SK-N-SH (cell line): ENCODE data around the gene ARID1B.

Experiments
- CHD2 ChIP-seq: fragments of 150-350 bp; IDR thresholded peaks from 2 replicates; pipeline ENCODE4 v1.6.1; 2018; ENCODE audit warnings: low read length; ENCODE audit not compliant: partially characterized antibody
- CTCF ChIP-seq: fragments of 200-600 bp; sonication (generic); IDR thresholded peaks from 2 replicates; pipeline ENCODE4 v1.6.1; 2017; ENCODE audit warnings: antibody characterized with exemption, mild to moderate bottlenecking, moderate library complexity
- EP300 ChIP-seq, 2 experiments: IDR thresholded peaks; 2 replicates each; pipeline versions ENCODE4 v1.4.0 to v1.6.1; 2012; ENCODE audit warnings: borderline replicate concordance in 1 of 2, low read depth in 1 of 2, low read length in 1 of 2
- RAD21 ChIP-seq: IDR thresholded peaks from 2 replicates; pipeline ENCODE4 v1.6.1; 2012; ENCODE audit warnings: mild to moderate bottlenecking, low read length
- RCOR1 ChIP-seq: fragments of 150-350 bp; IDR thresholded peaks from 2 replicates; pipeline ENCODE4 v1.6.1; 2017; ENCODE audit warnings: antibody characterized with exemption, low read length
- SMC3 ChIP-seq: IDR thresholded peaks from 2 replicates; pipeline ENCODE4 v1.6.1; 2012; ENCODE audit warnings: low read depth, low read length, improper control_type of control experiment

DNA sequence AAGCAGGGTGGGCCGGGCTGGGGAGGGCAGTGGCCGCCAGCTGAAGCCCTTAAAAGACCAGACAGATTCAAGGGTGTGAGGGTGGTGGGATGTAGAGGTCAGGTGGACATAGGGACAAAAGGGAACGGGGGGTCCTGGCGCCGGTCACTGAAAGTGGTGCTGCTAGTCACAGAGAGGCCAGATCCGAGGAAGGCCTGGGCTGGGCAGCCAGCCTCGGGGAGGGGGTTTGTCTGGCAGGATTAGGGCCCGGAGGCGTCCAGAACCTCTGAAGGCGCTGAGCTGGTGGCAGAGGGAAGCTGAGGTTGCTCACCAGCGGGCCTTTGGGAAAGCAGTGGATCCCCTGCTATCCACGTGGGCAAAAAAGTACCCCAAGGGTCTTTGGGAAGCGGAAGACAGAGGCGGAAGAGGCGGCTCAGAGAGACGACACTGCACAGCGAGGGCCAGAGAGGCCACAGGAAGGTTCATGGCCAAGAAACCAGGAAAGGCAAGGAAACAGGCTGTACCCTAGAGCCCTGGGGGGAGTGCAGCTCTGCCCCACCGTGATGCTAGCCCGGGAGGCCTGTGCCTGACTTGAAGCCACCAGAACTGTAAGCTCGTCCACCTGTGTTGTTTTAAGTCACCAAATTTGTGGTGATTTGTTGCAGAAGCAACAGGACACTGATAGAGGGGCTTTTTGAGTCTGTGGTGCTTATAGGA lies 440.2 kb downstream of the ARID1B start:
- no peak for TF ChIP-seq SMC3
- no peak for TF ChIP-seq RCOR1
- no peak for TF ChIP-seq EP300 (IDR thresholded peaks at IDR 0.05; ENCODE audit: borderline replicate concordance in 1 of 2, low read depth in 1 of 2, low read length in 1 of 2)
- no peak for TF ChIP-seq RAD21
- no peak for TF ChIP-seq CHD2
- TF ChIP-seq CTCF, result no peak
